OCI-LY7 (cell line): ENCODE data around the gene HSPB7.
"Not testable (repeated sequence)": the region's sequence is repeated elsewhere in the genome, so short reads cannot be mapped to it uniquely, and the experiment has no call there.

ENCODE experiments used
- EZH2phosphoT487 ChIP-seq: fragments of 200-600 bp; sonication (generic); IDR thresholded peaks from 2 replicates; pipeline ENCODE4 v1.6.1; 2018; ENCODE audit warnings: low read depth, borderline replicate concordance, mild to moderate bottlenecking, mixed run types, antibody characterized with exemption, low read length, moderate library complexity, mixed read lengths
- TF ChIP-seq, protein P1 (sequence below): fragments of 200-600 bp; sonication (generic); conservative IDR thresholded peaks from 2 replicates; pipeline ENCODE4 v1.5.1; 2014; ENCODE audit warnings: mild to moderate bottlenecking, antibody characterized with exemption, low read length, moderate library complexity, mixed read lengths

DNA sequence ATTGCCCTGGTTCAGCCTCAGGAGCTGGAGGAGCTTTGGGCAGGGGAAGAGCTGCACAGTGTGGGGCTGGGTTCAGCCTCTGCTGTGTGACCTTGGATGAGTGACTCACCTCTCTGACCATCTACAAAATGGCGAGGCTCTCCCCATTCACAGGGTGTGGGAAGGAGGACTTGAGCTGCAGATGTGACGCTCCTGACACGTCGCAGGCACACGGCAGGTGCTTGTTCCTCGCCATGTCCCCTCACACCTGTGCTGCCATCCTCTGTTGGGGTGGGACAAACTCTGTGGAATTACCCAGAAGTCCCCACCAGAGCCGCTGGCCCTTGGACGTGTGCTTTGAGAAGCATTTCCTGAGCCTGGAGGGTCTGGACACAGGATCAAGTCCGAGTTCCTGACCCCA, 3.0 kb upstream of the HSPB7 start:
- TF ChIP-seq, protein P1, sequence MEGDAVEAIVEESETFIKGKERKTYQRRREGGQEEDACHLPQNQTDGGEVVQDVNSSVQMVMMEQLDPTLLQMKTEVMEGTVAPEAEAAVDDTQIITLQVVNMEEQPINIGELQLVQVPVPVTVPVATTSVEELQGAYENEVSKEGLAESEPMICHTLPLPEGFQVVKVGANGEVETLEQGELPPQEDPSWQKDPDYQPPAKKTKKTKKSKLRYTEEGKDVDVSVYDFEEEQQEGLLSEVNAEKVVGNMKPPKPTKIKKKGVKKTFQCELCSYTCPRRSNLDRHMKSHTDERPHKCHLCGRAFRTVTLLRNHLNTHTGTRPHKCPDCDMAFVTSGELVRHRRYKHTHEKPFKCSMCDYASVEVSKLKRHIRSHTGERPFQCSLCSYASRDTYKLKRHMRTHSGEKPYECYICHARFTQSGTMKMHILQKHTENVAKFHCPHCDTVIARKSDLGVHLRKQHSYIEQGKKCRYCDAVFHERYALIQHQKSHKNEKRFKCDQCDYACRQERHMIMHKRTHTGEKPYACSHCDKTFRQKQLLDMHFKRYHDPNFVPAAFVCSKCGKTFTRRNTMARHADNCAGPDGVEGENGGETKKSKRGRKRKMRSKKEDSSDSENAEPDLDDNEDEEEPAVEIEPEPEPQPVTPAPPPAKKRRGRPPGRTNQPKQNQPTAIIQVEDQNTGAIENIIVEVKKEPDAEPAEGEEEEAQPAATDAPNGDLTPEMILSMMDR: not testable (repeated sequence)
- TF ChIP-seq EZH2phosphoT487: not testable (repeated sequence)
